ENCODE results near the gene MTSS2. TPM values are rescaled to one million over a fixed set of nuclear protein-coding genes. Genes with fewer than 3 reads are reported as not detected.

The MTSS2 gene
- total and polyA plus RNA-seq, 2 donors from 2014 or later = 19.2 to 33.0 TPM

GRCh38 chr16:70684146-70685060 lies 1.4 kb downstream of the MTSS2 start:
- H3K4me3 ChIP-seq (ENCODE audit: low read length in 3 of 3) = peak overlapping the region; percentile 64 to 67 (median 67)
- H3K27me3 ChIP-seq (ENCODE audit: control insufficient read depth, insufficient read depth, low read length) = no peaks in the 10 kb centered on the region
- FAIRE-seq (no peak), DNase-seq (peak in 1 of 5 donors; percentile 77)
- no peaks in the 10 kb centered on the region for H3K9me3 ChIP-seq (ENCODE audit: control insufficient read depth in 2 of 3, insufficient read depth in 1 of 3, low read length in 3 of 3)
- intact Hi-C loops (cut with DNase I) = no loop called here
- H3K4me1 ChIP-seq (ENCODE audit: control insufficient read depth in 2 of 3, insufficient read depth in 2 of 3, low read depth in 1 of 3, low read length in 3 of 3) = peaks cover 0 to 58% (median 8%) of the 10 kb centered on the region in 3 donors
- H3K9ac ChIP-seq (ENCODE audit: low read length in 3 of 3) = peak overlapping the region; percentile 2 to 63 (median 22)
- H3K27ac ChIP-seq (ENCODE audit: low read depth in 2 of 2, low read length in 2 of 2) = peak overlapping the region; percentile 39 to 61
- peaks cover 0 to 2% (median 0%) of the 10 kb centered on the region in 3 donors for H3K36me3 ChIP-seq (ENCODE audit: control insufficient read depth in 2 of 3, insufficient read depth in 3 of 3, low read length in 3 of 3)
- no peak for TF ChIP-seq CTCF (IDR thresholded peaks at IDR 0.05; ENCODE audit: borderline replicate concordance, extremely low read depth, insufficient read depth)

- Histone ChIP-seq H3K4me1 (ENCODE audit: control insufficient read depth in 2 of 3, insufficient read depth in 2 of 3, low read depth in 1 of 3, low read length in 3 of 3) (peaks cover 0 to 53% (median 3%) of the 10 kb centered on the region in 3 donors), H3K36me3 (ENCODE audit: control insufficient read depth in 2 of 3, insufficient read depth in 3 of 3, low read length in 3 of 3) (peaks cover 0 to 2% (median 1%) of the 10 kb centered on the region in 3 donors), H3K4me3 (ENCODE audit: low read length in 3 of 3) (peak overlapping the region in 1 of 3 donors; percentile 67), H3K27ac (ENCODE audit: low read depth in 2 of 2, low read length in 2 of 2) (peak overlapping the region; percentile 5 to 36), H3K9ac (ENCODE audit: low read length in 3 of 3) (peak overlapping the region in 1 of 3 donors; percentile 63), H3K9me3 (ENCODE audit: control insufficient read depth in 2 of 3, insufficient read depth in 1 of 3, low read length in 3 of 3) (no peaks in the 10 kb centered on the region), H3K27me3 (ENCODE audit: control insufficient read depth, insufficient read depth, low read length) (no peaks in the 10 kb centered on the region)
- FAIRE-seq (no peak), DNase-seq (peak in 1 of 5 donors; percentile 64)
- intact Hi-C loops (cut with DNase I) = no loop called here
- no peak for TF ChIP-seq CTCF (IDR thresholded peaks at IDR 0.05; ENCODE audit: borderline replicate concordance, extremely low read depth, insufficient read depth)
These were observed 2.5 kb downstream of the MTSS2 start for GRCh38 chr16:70683146-70683944.

GRCh38 chr16:70682239-70683145 lies 3.4 kb downstream of the MTSS2 start:
- Histone ChIP-seq H3K27me3 (ENCODE audit: control insufficient read depth, insufficient read depth, low read length) (no peaks in the 10 kb centered on the region), H3K27ac (ENCODE audit: low read depth in 2 of 2, low read length in 2 of 2) (peak overlapping the region in 1 of 2 donors; percentile 17), H3K9me3 (ENCODE audit: control insufficient read depth in 2 of 3, insufficient read depth in 1 of 3, low read length in 3 of 3) (no peaks in the 10 kb centered on the region), H3K36me3 (ENCODE audit: control insufficient read depth in 2 of 3, insufficient read depth in 3 of 3, low read length in 3 of 3) (peaks cover 0 to 4% (median 2%) of the 10 kb centered on the region in 3 donors), H3K4me3 (ENCODE audit: low read length in 3 of 3) (no peak overlapping the region), H3K4me1 (ENCODE audit: control insufficient read depth in 2 of 3, insufficient read depth in 2 of 3, low read depth in 1 of 3, low read length in 3 of 3) (peaks cover 0 to 44% (median 3%) of the 10 kb centered on the region in 3 donors), H3K9ac (ENCODE audit: low read length in 3 of 3) (peak overlapping the region in 1 of 3 donors; percentile 63)
- intact Hi-C loops (cut with DNase I) = no loop called here
- DNase-seq = peak in 1 of 5 donors; percentile 53
- TF ChIP-seq CTCF (IDR thresholded peaks at IDR 0.05; ENCODE audit: borderline replicate concordance, extremely low read depth, insufficient read depth) = no peak
- FAIRE-seq = no peak

Data from kidney (tissue), 14 donors.